Measurements from ENCODE around the gene TUBA3E.
"Not testable (repeated sequence)": the region's sequence is repeated elsewhere in the genome, so short reads cannot be mapped to it uniquely, and the experiment has no call there.

Gene TUBA3E

GRCh38 chr2:130198343-130198742 lies at the start of gene TUBA3E:
Gene TUBA3E, minus strand, starts transcription at chr2:130198439. Its CDS starts 79 bp downstream, at chr2:130198360.
- DNase-seq = no peak

- no peak for DNase-seq
Observed at GRCh38 chr2:130246430-130246829, 48.2 kb upstream of the TUBA3E start.

- DNase-seq = no peak
Observed at GRCh38 chr2:130245976-130246375, 47.7 kb upstream of the TUBA3E start.

- no peak for DNase-seq
Observed at GRCh38 chr2:130243359-130243758, 45.1 kb upstream of the TUBA3E start.

GRCh38 chr2:130241041-130241707 lies 42.9 kb upstream of the TUBA3E start:
- no peak for DNase-seq

GRCh38 chr2:130239581-130239980 lies 41.3 kb upstream of the TUBA3E start:
- not testable (repeated sequence) for DNase-seq

- not testable (repeated sequence) for DNase-seq
Observed at GRCh38 chr2:130233066-130233465, 34.8 kb upstream of the TUBA3E start.

GRCh38 chr2:130231656-130232055 lies 33.4 kb upstream of the TUBA3E start:
- DNase-seq = no peak

GRCh38 chr2:130230907-130231306 lies 32.7 kb upstream of the TUBA3E start:
- DNase-seq = not testable (repeated sequence)

GRCh38 chr2:130230376-130230775 lies 32.1 kb upstream of the TUBA3E start:
- not testable (repeated sequence) for DNase-seq

GRCh38 chr2:130229161-130229510 lies 30.9 kb upstream of the TUBA3E start:
- DNase-seq = peak; percentile 23

GRCh38 chr2:130228467-130229160 lies 30.4 kb upstream of the TUBA3E start:
- not testable (repeated sequence) for DNase-seq

- not testable (repeated sequence) for DNase-seq
Observed at GRCh38 chr2:130228005-130228404, 29.8 kb upstream of the TUBA3E start.

GRCh38 chr2:130222523-130222922 lies 24.3 kb upstream of the TUBA3E start:
- not testable (repeated sequence) for DNase-seq

- not testable (repeated sequence) for DNase-seq
Observed at GRCh38 chr2:130220505-130220904, 22.3 kb upstream of the TUBA3E start.

GRCh38 chr2:130219147-130219546 lies 20.9 kb upstream of the TUBA3E start:
- not testable (repeated sequence) for DNase-seq

- DNase-seq = not testable (repeated sequence)
Observed at GRCh38 chr2:130207051-130207450, 8.8 kb upstream of the TUBA3E start.

- not testable (repeated sequence) for DNase-seq
Observed at GRCh38 chr2:130203150-130203549, 4.9 kb upstream of the TUBA3E start.

- DNase-seq = not testable (repeated sequence)
Observed at GRCh38 chr2:130202518-130202917, 4.3 kb upstream of the TUBA3E start.

GRCh38 chr2:130196052-130196451 lies 2.2 kb downstream of the TUBA3E start:
- DNase-seq = not testable (repeated sequence)

GRCh38 chr2:130195089-130195635 lies 3.1 kb downstream of the TUBA3E start:
- not testable (repeated sequence) for DNase-seq

GRCh38 chr2:130193824-130194223 lies 4.4 kb downstream of the TUBA3E start:
- DNase-seq = not testable (repeated sequence)

- DNase-seq = not testable (repeated sequence)
Observed at GRCh38 chr2:130192451-130192850, 5.8 kb downstream of the TUBA3E start.

- not testable (repeated sequence) for DNase-seq
Observed at GRCh38 chr2:130191319-130191718, 6.9 kb downstream of the TUBA3E start.

All from stimulated activated CD4-positive, alpha-beta T cell treated with anti-CD3 and anti-CD28 coated beads, Interleukin-1b, Interleukin-23, amount 100 ng/mL, for 48 hours (primary cell).